ENCODE data around the gene TSHZ2.

TSHZ2 gene

GRCh38 chr20:53405139-53405538 is 433.0 kb downstream of the TSHZ2 start:
- TF ChIP-seq EGR1 (IDR thresholded peaks at IDR 0.05) (no peak), CREB1 (IDR thresholded peaks at IDR 0.05; ENCODE audit: low read depth) (no peak)

DNA sequence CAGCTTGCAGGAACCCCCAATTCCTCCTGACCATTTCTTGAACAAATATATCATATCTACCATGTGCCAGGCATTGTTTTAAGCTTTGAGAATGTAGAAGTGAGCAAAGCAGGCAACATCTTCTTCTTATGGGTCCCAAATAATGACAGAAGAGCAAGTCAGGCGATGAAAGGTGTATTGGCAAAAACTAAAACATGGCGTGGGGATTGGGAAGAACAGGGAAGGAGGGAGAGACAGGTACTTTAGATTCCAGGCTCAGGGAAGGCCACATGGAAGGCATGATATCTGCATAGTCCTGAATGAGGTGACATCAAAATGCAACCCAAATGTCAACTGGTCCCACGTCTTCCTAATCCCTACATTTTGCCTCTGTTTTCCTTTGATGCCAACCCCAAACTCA is 434.4 kb downstream of the TSHZ2 start:
- TF ChIP-seq EP300 (IDR thresholded peaks at IDR 0.05; ENCODE audit: borderline replicate concordance) (no peak), CEBPB (IDR thresholded peaks at IDR 0.05) (no peak), EGR1 (IDR thresholded peaks at IDR 0.05) (no peak)

DNA sequence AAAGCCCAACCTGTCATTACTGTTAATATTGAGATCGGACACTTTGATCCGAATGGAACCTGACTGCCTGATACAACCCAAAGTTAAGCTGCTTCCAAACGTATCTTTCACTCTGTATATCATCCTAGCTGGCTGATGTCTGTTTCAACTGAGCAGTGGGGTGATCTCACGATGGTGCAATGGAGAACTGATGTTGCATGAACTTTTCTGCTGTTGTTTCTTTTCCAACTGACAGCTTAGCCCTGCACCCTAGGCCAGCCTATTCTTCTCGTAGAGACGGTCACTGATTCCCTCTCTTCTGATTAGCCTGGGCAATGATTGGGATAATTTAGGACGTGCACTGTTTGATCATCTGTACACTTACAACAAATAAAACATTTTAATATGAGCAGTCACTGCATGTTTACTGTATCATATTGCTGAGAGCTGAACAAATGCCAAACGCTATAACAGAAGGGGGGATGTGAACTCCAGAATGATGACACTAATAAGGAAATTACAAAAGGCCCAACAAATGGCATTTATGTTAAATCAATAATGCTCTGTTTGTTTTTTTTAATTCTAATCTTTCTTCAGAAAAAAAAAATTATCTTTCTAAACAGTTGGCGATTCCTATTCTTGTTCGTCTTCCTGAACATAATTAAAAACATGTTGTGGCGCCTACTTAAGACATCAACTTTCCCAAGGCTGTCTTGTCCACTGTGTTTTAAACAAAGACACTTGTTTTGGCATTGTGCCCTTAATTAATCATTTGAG is 436.7 kb downstream of the TSHZ2 start:
- TF ChIP-seq MAX (IDR thresholded peaks at IDR 0.05) (no peak), REST (IDR thresholded peaks at IDR 0.05; ENCODE audit: low read depth) (no peak), USF1 (IDR thresholded peaks at IDR 0.05) (no peak)

GRCh38 chr20:53409447-53409717 is 437.2 kb downstream of the TSHZ2 start:
- no peak for TF ChIP-seq EGR1 (IDR thresholded peaks at IDR 0.05)
- no peak for TF ChIP-seq EP300 (IDR thresholded peaks at IDR 0.05; ENCODE audit: borderline replicate concordance)
- no peak for TF ChIP-seq CEBPB (IDR thresholded peaks at IDR 0.05)
- no peak for TF ChIP-seq CREB1 (IDR thresholded peaks at IDR 0.05; ENCODE audit: low read depth)

- TF ChIP-seq CEBPB (IDR thresholded peaks at IDR 0.05) = no peak
Observed at GRCh38 chr20:53411129-53411528, 439.0 kb downstream of the TSHZ2 start.

DNA sequence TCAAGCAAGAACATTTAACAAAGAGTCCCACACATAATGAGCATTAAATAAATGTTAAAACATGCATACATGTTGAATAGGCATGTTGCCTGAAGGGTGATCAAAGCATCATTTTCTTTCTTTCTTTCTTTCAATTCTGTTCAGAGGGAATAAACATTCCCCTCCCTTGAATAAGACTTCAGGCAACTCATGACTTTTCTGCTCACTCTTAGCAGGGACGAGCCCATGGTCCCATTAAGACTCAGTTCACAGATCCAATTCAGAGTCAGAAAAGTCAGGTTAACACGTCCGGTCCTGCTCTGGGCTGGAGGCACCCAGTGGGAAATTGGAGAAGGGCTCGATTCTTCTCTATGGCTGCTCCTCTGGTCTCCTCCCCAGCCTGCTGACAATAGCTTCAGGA is 439.7 kb downstream of the TSHZ2 start:
- TF ChIP-seq CEBPB (IDR thresholded peaks at IDR 0.05) (no peak), USF1 (IDR thresholded peaks at IDR 0.05) (no peak), EP300 (IDR thresholded peaks at IDR 0.05; ENCODE audit: borderline replicate concordance) (no peak), REST (IDR thresholded peaks at IDR 0.05; ENCODE audit: low read depth) (no peak), EGR1 (IDR thresholded peaks at IDR 0.05) (no peak), CREB1 (IDR thresholded peaks at IDR 0.05; ENCODE audit: low read depth) (no peak), ZBTB7A (IDR thresholded peaks at IDR 0.05; ENCODE audit: low read depth) (no peak), YY1 (IDR thresholded peaks at IDR 0.05; ENCODE audit: low read depth) (no peak), TEAD4 (IDR thresholded peaks at IDR 0.05) (no peak), RAD21 (IDR thresholded peaks at IDR 0.05; ENCODE audit: low read depth) (no peak), FOXM1 (IDR thresholded peaks at IDR 0.05; ENCODE audit: borderline replicate concordance, low read depth) (no peak), MAX (IDR thresholded peaks at IDR 0.05) (no peak), NFIC (IDR thresholded peaks at IDR 0.05) (no peak), TCF12 (IDR thresholded peaks at IDR 0.05; ENCODE audit: low read depth) (no peak), TAF1 (IDR thresholded peaks at IDR 0.05; ENCODE audit: low read depth) (no peak)

GRCh38 chr20:53412577-53413185 is 440.5 kb downstream of the TSHZ2 start:
- TF ChIP-seq CEBPB (IDR thresholded peaks at IDR 0.05) (no peak), NFIC (IDR thresholded peaks at IDR 0.05) (no peak), ZBTB7A (IDR thresholded peaks at IDR 0.05; ENCODE audit: low read depth) (no peak), CREB1 (IDR thresholded peaks at IDR 0.05; ENCODE audit: low read depth) (no peak), TCF12 (IDR thresholded peaks at IDR 0.05; ENCODE audit: low read depth) (no peak), EP300 (IDR thresholded peaks at IDR 0.05; ENCODE audit: borderline replicate concordance) (no peak), TEAD4 (IDR thresholded peaks at IDR 0.05) (no peak), FOXM1 (IDR thresholded peaks at IDR 0.05; ENCODE audit: borderline replicate concordance, low read depth) (no peak), MAX (IDR thresholded peaks at IDR 0.05) (no peak), RAD21 (IDR thresholded peaks at IDR 0.05; ENCODE audit: low read depth) (no peak), EGR1 (IDR thresholded peaks at IDR 0.05) (no peak), USF1 (IDR thresholded peaks at IDR 0.05) (no peak), TAF1 (IDR thresholded peaks at IDR 0.05; ENCODE audit: low read depth) (no peak), REST (IDR thresholded peaks at IDR 0.05; ENCODE audit: low read depth) (no peak), YY1 (IDR thresholded peaks at IDR 0.05; ENCODE audit: low read depth) (no peak)

Measured in Ishikawa (cell line).